OCI-LY1 (cell line): Measurements from ENCODE around the gene ZNF74.

Experiments used
- EZH2 ChIP-seq: fragments of 200-600 bp; sonication (generic), shearing (Covaris generic); IDR thresholded peaks from 2 replicates; pipeline ENCODE4 v1.8.0; 2017; ENCODE audit warnings: borderline replicate concordance, mixed run types, mild to moderate bottlenecking, antibody characterized with exemption, low read length, moderate library complexity, mixed read lengths
- TF ChIP-seq, protein P1 (sequence below): fragments of 200-600 bp; sonication (generic), shearing (Covaris generic); IDR thresholded peaks from 2 replicates; pipeline ENCODE4 v1.5.1; 2017; ENCODE audit warnings: mild to moderate bottlenecking, antibody characterized with exemption, low read length, moderate library complexity, mixed read lengths

DNA sequence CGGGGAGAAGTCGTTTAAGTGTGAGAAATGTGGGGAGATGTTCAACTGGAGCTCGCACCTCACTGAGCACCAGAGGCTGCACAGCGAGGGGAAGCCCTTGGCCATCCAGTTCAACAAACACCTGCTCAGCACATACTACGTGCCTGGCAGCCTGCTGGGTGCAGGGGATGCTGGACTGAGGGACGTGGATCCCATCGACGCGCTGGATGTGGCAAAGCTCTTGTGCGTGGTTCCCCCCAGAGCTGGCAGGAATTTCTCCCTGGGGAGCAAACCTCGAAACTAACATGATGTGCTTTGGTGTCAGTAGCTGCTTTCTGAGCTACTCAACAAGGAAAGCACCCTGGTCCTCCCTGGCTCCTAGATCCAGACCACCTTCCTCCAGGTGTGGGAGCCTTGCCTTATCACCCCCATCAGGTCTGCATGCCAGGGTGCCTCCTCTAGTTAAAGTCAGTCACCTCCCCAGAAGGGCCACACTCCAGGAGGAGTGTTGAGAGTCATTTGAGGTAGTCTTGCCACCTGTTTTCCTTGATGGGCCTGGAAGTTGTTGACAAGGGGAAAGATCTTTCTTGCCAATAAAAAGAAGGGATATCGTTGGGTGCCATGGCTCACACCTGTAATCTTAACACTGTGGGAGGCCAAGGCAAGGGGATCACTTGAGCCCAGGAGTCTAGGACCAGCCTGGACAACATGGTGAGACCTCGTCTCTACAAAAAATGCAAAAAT lies 12.9 kb downstream of the ZNF74 start:
- no peak for TF ChIP-seq EZH2
- TF ChIP-seq, protein P1, sequence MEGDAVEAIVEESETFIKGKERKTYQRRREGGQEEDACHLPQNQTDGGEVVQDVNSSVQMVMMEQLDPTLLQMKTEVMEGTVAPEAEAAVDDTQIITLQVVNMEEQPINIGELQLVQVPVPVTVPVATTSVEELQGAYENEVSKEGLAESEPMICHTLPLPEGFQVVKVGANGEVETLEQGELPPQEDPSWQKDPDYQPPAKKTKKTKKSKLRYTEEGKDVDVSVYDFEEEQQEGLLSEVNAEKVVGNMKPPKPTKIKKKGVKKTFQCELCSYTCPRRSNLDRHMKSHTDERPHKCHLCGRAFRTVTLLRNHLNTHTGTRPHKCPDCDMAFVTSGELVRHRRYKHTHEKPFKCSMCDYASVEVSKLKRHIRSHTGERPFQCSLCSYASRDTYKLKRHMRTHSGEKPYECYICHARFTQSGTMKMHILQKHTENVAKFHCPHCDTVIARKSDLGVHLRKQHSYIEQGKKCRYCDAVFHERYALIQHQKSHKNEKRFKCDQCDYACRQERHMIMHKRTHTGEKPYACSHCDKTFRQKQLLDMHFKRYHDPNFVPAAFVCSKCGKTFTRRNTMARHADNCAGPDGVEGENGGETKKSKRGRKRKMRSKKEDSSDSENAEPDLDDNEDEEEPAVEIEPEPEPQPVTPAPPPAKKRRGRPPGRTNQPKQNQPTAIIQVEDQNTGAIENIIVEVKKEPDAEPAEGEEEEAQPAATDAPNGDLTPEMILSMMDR = no peak
